B cell (primary cell): Measurements from ENCODE around the gene KRT222. TPM values are rescaled to one million over a fixed set of nuclear protein-coding genes. Genes with fewer than 3 reads are reported as not detected.

ENCODE experiments used
- ATAC-seq: fragments of 200-7000 bp; cut with Tn5 transposase; one replicate; pipeline ENCODE4 v1.10.0; 2021; ENCODE audit warnings: low read depth, mild to moderate bottlenecking, moderate number of reproducible peaks, moderate library complexity
- CTCF ChIA-PET: fragments of 350-600 bp; sonication (Branson Sonifier 250); formaldehyde crosslinking; loops from one replicate; lab custom pipeline; 2021; ENCODE audit warnings: antibody characterized with exemption, inconsistent platforms; lab: Charles Lee
- POLR2A ChIA-PET: fragments of 350-600 bp; sonication (Branson Sonifier 250); formaldehyde crosslinking; loops from one replicate; lab custom pipeline; 2021; ENCODE audit warnings: antibody characterized with exemption; lab: Charles Lee
- DNase-seq: peaks from one replicate; pipeline ENCODE4 v3.0.0; 2013
- H2AFZ ChIP-seq: 2 replicates; pipeline ENCODE4 v1.6.1; 2012; ENCODE audit warnings: mild to moderate bottlenecking, low read depth, low read length; ENCODE audit not compliant: insufficient read depth, poor library complexity, severe bottlenecking
- H3K27ac ChIP-seq, 2 donors: 1 replicate in 1 of 2; 2 replicates in 1 of 2; pipeline ENCODE4 v1.5.1; 2012 to 2013; ENCODE audit warnings: low read length in 2 of 2, mild to moderate bottlenecking in 2 of 2, moderate library complexity in 1 of 2
- H3K27me3 ChIP-seq, 4 experiments: fragments of 200-600 bp in 1 of 4; sonication (generic) in 1 of 4; replicated peaks in 1 of 4; 1 replicate in 2 of 4; 2 replicates in 2 of 4; pipeline versions ENCODE4 v1.6.1 to v1.7.0; 2013 to 2016; ENCODE audit warnings: low read length in 3 of 4, mild to moderate bottlenecking in 2 of 4, mixed read lengths in 1 of 4, moderate library complexity in 1 of 4; ENCODE audit not compliant: insufficient read depth in 4 of 4, control insufficient read depth in 3 of 4; ENCODE audit errors: control extremely low read depth in 1 of 4
- H3K36me3 ChIP-seq, 2 experiments: replicated peaks in 1 of 2; 1 replicate in 1 of 2; 2 replicates in 1 of 2; pipeline versions ENCODE4 v1.6.1 to v1.7.1; 2013; ENCODE audit warnings: low read length in 1 of 2; ENCODE audit not compliant: insufficient read depth in 2 of 2, control insufficient read depth in 1 of 2; ENCODE audit errors: control extremely low read depth in 1 of 2, extremely low read depth in 1 of 2
- H3K4me1 ChIP-seq, 2 donors: fragments of 200-600 bp in 1 of 2; sonication (generic) in 1 of 2; 1 replicate in 1 of 2; 2 replicates in 1 of 2; pipeline versions ENCODE4 v1.5.1 to v1.6.1; 2013 to 2017; ENCODE audit warnings: low read length in 2 of 2; ENCODE audit not compliant: control insufficient read depth in 2 of 2, insufficient read depth in 2 of 2
- H3K4me2 ChIP-seq: replicated peaks from 2 replicates; pipeline ENCODE3; 2012; ENCODE audit warnings: mild to moderate bottlenecking, low read depth, low read length; ENCODE audit not compliant: poor library complexity, severe bottlenecking
- H3K4me3 ChIP-seq, 5 experiments: fragments of 200-600 bp in 1 of 5; sonication (generic) in 1 of 5; 1 replicate in 3 of 5; 2 replicates in 2 of 5; pipeline versions ENCODE4 v1.5.1 to v1.7.0; 2011 to 2016; ENCODE audit warnings: low read length in 4 of 5, mild to moderate bottlenecking in 4 of 5, low read depth in 2 of 5, control low read depth in 1 of 5, moderate library complexity in 1 of 5; ENCODE audit not compliant: insufficient read depth in 1 of 5; ENCODE audit errors: control extremely low read depth in 1 of 5, extremely low read depth in 1 of 5
- H3K79me2 ChIP-seq: fragments of 200-600 bp; sonication (generic); one replicate; pipeline ENCODE4 v1.6.0; 2016; ENCODE audit warnings: low read length; ENCODE audit not compliant: control insufficient read depth, insufficient read depth
- H3K9ac ChIP-seq: fragments of 200-600 bp; sonication (generic); 2 replicates; pipeline ENCODE4 v1.6.1; 2017; ENCODE audit warnings: mild to moderate bottlenecking, low read length, moderate library complexity
- H3K9me3 ChIP-seq, 3 donors: one replicate each; pipeline versions ENCODE4 v1.6.1 to v1.7.1; 2013; ENCODE audit warnings: low read length in 2 of 3; ENCODE audit not compliant: control insufficient read depth in 2 of 3, insufficient read depth in 1 of 3; ENCODE audit errors: control extremely low read depth in 1 of 3
- H4K20me1 ChIP-seq: 2 replicates; pipeline ENCODE4 v1.6.0; 2012; ENCODE audit warnings: mild to moderate bottlenecking, low read length; ENCODE audit not compliant: insufficient read depth, control insufficient read depth, poor library complexity, severe bottlenecking
- H3K27ac Mint-ChIP-seq: one replicate; pipeline ENCODE4 v1.8.0; 2021; ENCODE audit warnings: mixed read lengths
- H3K27me3 Mint-ChIP-seq: one replicate; pipeline ENCODE4 v1.8.0; 2021; ENCODE audit warnings: mixed read lengths
- H3K4me1 Mint-ChIP-seq: one replicate; pipeline ENCODE4 v1.8.0; 2021; ENCODE audit warnings: mixed read lengths
- H3K4me3 Mint-ChIP-seq: one replicate; pipeline ENCODE4 v1.8.0; 2021; ENCODE audit warnings: mixed read lengths
- H3K9me3 Mint-ChIP-seq: one replicate; pipeline ENCODE4 v1.8.0; 2022; ENCODE audit warnings: mixed read lengths; ENCODE audit not compliant: insufficient read depth
- CTCF ChIP-seq: fragments of 200-600 bp; IDR thresholded peaks from one replicate; pipeline ENCODE4 v1.8.0; 2022; ENCODE audit warnings: antibody characterized with exemption, mild to moderate bottlenecking
- EZH2 ChIP-seq: IDR thresholded peaks from 2 replicates; pipeline ENCODE4 v1.6.1; 2012; ENCODE audit warnings: borderline replicate concordance, low read depth, mild to moderate bottlenecking, moderate library complexity, low read length; ENCODE audit not compliant: insufficient read depth, poor library complexity, severe bottlenecking
- WGBS: methylation state at CpG from one replicate; pipeline ENCODE4 v1.1.5; 2013; ENCODE audit warnings: missing lambda C conversion rate; ENCODE audit not compliant: insufficient coverage; 5-methylcytosine and 5-hydroxymethylcytosine counted together
- intact Hi-C: fragments of 100-400 bp; cut with micrococcal nuclease; formaldehyde crosslinking; loops from one replicate; pipeline ENCODE4 v1.10.0; 2022
- polyA plus RNA-seq: library from polyadenylated mRNA; depleted of rRNA; stranded (reverse); fragments of >200 nt; gene quantifications from 2 replicates; pipeline ENCODE4 v1.2.3, GENCODE V29; 2012
- total RNA-seq, 2 donors: library from RNA; stranded (reverse); fragments of 120-200 nt in 1 of 2; gene quantifications; 1 replicate in 1 of 2; 2 replicates in 1 of 2; pipeline versions ENCODE4 v1.2.3 to v1.2.4, GENCODE V29; 2013 to 2022

Gene KRT222
- total and polyA plus RNA-seq, 2 donors (not counting 1 experiment from before 2014, with no cell fraction given): not detected

GRCh38 chr17:40680998-40681397, 16.0 kb upstream of the KRT222 start:
- no peak overlapping the region for H3K27ac Mint-ChIP-seq
- H3K4me3 Mint-ChIP-seq: no peak overlapping the region
- no peak overlapping the region for H3K9ac ChIP-seq
- H3K9me3 ChIP-seq: peaks cover 0 to 1% (median 0%) of the 10 kb centered on the region in 3 donors
- H3K79me2 ChIP-seq: no peaks in the 10 kb centered on the region
- no peak overlapping the region for H3K4me2 ChIP-seq
- H4K20me1 ChIP-seq: no peaks in the 10 kb centered on the region
- no peaks in the 10 kb centered on the region for H3K36me3 ChIP-seq
- ATAC-seq (no peak), DNase-seq (no peak)
- no peaks in the 10 kb centered on the region for H3K4me1 ChIP-seq
- H3K27ac ChIP-seq: no peak overlapping the region
- H3K27me3 Mint-ChIP-seq: peaks cover 68% of the 10 kb centered on the region
- no peaks in the 10 kb centered on the region for H3K9me3 Mint-ChIP-seq
- H3K27me3 ChIP-seq: peaks cover 0 to 24% (median 12%) of the 10 kb centered on the region in 4 experiments
- H2AFZ ChIP-seq: no peak overlapping the region
- H3K4me1 Mint-ChIP-seq: no peaks in the 10 kb centered on the region
- no peak overlapping the region for H3K4me3 ChIP-seq
- ChIA-PET CTCF (no interaction called here), POLR2A (no interaction called here)
- TF ChIP-seq EZH2: no peak
- TF ChIP-seq CTCF: no peak
- intact Hi-C loops: no loop called here

GRCh38 chr17:40679523-40679907, 14.5 kb upstream of the KRT222 start:
- H3K9me3 ChIP-seq: peaks cover 0 to 1% (median 0%) of the 10 kb centered on the region in 3 donors
- H3K27ac ChIP-seq: no peak overlapping the region
- Mint-ChIP-seq H3K4me3 (no peak overlapping the region), H3K27me3 (peaks cover 71% of the 10 kb centered on the region), H3K27ac (no peak overlapping the region), H3K4me1 (no peaks in the 10 kb centered on the region), H3K9me3 (no peaks in the 10 kb centered on the region)
- TF ChIP-seq EZH2: no peak
- no peak for TF ChIP-seq CTCF
- no peaks in the 10 kb centered on the region for H3K36me3 ChIP-seq
- H3K4me3 ChIP-seq: no peak overlapping the region
- DNase-seq: no peak
- POLR2A ChIA-PET: no interaction called here
- no peaks in the 10 kb centered on the region for H3K4me1 ChIP-seq
- no peaks in the 10 kb centered on the region for H4K20me1 ChIP-seq
- no peak for ATAC-seq
- CTCF ChIA-PET: interaction anchor here (1.3 kb wide), 1 partner anchor 985 kb away, joined by 3 read pairs; no protein-coding TSS in a partner anchor
- no CpG with 5 or more reads among the region's 2 CpGs for WGBS
- H3K79me2 ChIP-seq: no peaks in the 10 kb centered on the region
- intact Hi-C loops: no loop called here
- no peak overlapping the region for H2AFZ ChIP-seq
- H3K27me3 ChIP-seq: peaks cover 0 to 24% (median 14%) of the 10 kb centered on the region in 4 experiments
- no peak overlapping the region for H3K9ac ChIP-seq
- no peak overlapping the region for H3K4me2 ChIP-seq
